ENCODE measurements around the gene CAPN11. TPM values are rescaled to one million over a fixed set of nuclear protein-coding genes. Genes with fewer than 3 reads are reported as not detected.
A peak's percentile ranks its signal among the peaks of the same experiment; 100 is the strongest.

CAPN11 gene
- total and polyA plus RNA-seq, 9 of the 15 experiments (the other 6 are each of a cell fraction or from before 2014, with no cell fraction given), result 0.03 to 0.61 (median 0.17) TPM; not detected in 1

GRCh38 chr6:44166591-44167184 is 8.1 kb downstream of the CAPN11 start:
- Histone ChIP-seq H3K4me2 (ENCODE audit: insufficient read depth, low read length) (peak overlapping the region; percentile 9), H3K9me1 (ENCODE audit: control insufficient read depth, insufficient read depth, low read length) (no peaks in the 10 kb centered on the region), H3K9me3 (replicated peaks; ENCODE audit: control insufficient read depth, insufficient read depth, low read depth, low read length) (no peaks in the 10 kb centered on the region), H2AFZ (ENCODE audit: low read depth, low read length) (peak overlapping the region; percentile 71), H3K4me1 (replicated peaks in 1 of 2; ENCODE audit: control insufficient read depth in 2 of 2, insufficient read depth in 2 of 2, low read length in 2 of 2) (peaks cover 5 to 18% of the 10 kb centered on the region in 2 experiments; a peak in 4 of 5 replicates), H3K9ac (ENCODE audit: insufficient read depth in 1 of 2, low read depth in 2 of 2, low read length in 2 of 2) (peak overlapping the region; percentile 22 to 63; a peak in 2 of 4 replicates), H3K4me3 (no peak overlapping the region), H4K20me1 (replicated peaks; ENCODE audit: control insufficient read depth, insufficient read depth, low read length) (no peaks in the 10 kb centered on the region), H3K27ac (ENCODE audit: extremely low read depth, low read depth, low read length) (no peak overlapping the region), H3K27me3 (ENCODE audit: control insufficient read depth in 2 of 2, insufficient read depth in 2 of 2, low read length in 2 of 2) (peaks cover 3 to 14% of the 10 kb centered on the region in 2 experiments; a peak in 3 of 5 replicates), H3K36me3 (ENCODE audit: control insufficient read depth, insufficient read depth, low read length) (no peaks in the 10 kb centered on the region), H3K79me2 (ENCODE audit: control insufficient read depth, insufficient read depth, low read length) (no peaks in the 10 kb centered on the region)
- ChIA-PET CTCF (ENCODE audit: low intra/inter-chr PET ratio) (no interaction called here), POLR2A (interaction anchor here (0.8 to 1.3 kb wide), 3 partner anchors 9 to 80 kb away, joined by 4 to 5 read pairs (median 4); partner anchors contain the start of gene HSP90AB1)
- 20% methylated on average over 13 of the region's 16 CpGs for WGBS (ENCODE audit: insufficient coverage, low coverage, missing lambda C conversion rate)
- ATAC-seq (peak; percentile 78), FAIRE-seq (no peak), DNase-seq (ENCODE audit: extremely low read depth in 1 of 4, low spot score in 3 of 4) (peak; percentile 51 to 70 (median 56))
- no TSS peak for BruUV-seq (replicated peaks)
- in situ Hi-C loops (cut with MboI) (no loop called here), intact Hi-C loops (cut with micrococcal nuclease) (no loop called here)
- TF ChIP-seq ZNF76 (CRISPR knock-in tag; IDR thresholded peaks at IDR 0.05; ENCODE audit: borderline replicate concordance) (no peak), VEZF1 (CRISPR knock-in tag; IDR thresholded peaks at IDR 0.05) (peak; percentile 31; the same call in 1 of the 2 replicates)
- TF ChIP-seq, protein P1, sequence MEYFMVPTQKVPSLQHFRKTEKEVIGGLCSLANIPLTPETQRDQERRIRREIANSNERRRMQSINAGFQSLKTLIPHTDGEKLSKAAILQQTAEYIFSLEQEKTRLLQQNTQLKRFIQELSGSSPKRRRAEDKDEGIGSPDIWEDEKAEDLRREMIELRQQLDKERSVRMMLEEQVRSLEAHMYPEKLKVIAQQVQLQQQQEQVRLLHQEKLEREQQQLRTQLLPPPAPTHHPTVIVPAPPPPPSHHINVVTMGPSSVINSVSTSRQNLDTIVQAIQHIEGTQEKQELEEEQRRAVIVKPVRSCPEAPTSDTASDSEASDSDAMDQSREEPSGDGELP (CRISPR knock-in tag; IDR thresholded peaks at IDR 0.05; ENCODE audit: borderline replicate concordance), result peak; percentile 60; the same call in 1 of the 2 replicates
- TF ChIP-seq, protein P2, sequence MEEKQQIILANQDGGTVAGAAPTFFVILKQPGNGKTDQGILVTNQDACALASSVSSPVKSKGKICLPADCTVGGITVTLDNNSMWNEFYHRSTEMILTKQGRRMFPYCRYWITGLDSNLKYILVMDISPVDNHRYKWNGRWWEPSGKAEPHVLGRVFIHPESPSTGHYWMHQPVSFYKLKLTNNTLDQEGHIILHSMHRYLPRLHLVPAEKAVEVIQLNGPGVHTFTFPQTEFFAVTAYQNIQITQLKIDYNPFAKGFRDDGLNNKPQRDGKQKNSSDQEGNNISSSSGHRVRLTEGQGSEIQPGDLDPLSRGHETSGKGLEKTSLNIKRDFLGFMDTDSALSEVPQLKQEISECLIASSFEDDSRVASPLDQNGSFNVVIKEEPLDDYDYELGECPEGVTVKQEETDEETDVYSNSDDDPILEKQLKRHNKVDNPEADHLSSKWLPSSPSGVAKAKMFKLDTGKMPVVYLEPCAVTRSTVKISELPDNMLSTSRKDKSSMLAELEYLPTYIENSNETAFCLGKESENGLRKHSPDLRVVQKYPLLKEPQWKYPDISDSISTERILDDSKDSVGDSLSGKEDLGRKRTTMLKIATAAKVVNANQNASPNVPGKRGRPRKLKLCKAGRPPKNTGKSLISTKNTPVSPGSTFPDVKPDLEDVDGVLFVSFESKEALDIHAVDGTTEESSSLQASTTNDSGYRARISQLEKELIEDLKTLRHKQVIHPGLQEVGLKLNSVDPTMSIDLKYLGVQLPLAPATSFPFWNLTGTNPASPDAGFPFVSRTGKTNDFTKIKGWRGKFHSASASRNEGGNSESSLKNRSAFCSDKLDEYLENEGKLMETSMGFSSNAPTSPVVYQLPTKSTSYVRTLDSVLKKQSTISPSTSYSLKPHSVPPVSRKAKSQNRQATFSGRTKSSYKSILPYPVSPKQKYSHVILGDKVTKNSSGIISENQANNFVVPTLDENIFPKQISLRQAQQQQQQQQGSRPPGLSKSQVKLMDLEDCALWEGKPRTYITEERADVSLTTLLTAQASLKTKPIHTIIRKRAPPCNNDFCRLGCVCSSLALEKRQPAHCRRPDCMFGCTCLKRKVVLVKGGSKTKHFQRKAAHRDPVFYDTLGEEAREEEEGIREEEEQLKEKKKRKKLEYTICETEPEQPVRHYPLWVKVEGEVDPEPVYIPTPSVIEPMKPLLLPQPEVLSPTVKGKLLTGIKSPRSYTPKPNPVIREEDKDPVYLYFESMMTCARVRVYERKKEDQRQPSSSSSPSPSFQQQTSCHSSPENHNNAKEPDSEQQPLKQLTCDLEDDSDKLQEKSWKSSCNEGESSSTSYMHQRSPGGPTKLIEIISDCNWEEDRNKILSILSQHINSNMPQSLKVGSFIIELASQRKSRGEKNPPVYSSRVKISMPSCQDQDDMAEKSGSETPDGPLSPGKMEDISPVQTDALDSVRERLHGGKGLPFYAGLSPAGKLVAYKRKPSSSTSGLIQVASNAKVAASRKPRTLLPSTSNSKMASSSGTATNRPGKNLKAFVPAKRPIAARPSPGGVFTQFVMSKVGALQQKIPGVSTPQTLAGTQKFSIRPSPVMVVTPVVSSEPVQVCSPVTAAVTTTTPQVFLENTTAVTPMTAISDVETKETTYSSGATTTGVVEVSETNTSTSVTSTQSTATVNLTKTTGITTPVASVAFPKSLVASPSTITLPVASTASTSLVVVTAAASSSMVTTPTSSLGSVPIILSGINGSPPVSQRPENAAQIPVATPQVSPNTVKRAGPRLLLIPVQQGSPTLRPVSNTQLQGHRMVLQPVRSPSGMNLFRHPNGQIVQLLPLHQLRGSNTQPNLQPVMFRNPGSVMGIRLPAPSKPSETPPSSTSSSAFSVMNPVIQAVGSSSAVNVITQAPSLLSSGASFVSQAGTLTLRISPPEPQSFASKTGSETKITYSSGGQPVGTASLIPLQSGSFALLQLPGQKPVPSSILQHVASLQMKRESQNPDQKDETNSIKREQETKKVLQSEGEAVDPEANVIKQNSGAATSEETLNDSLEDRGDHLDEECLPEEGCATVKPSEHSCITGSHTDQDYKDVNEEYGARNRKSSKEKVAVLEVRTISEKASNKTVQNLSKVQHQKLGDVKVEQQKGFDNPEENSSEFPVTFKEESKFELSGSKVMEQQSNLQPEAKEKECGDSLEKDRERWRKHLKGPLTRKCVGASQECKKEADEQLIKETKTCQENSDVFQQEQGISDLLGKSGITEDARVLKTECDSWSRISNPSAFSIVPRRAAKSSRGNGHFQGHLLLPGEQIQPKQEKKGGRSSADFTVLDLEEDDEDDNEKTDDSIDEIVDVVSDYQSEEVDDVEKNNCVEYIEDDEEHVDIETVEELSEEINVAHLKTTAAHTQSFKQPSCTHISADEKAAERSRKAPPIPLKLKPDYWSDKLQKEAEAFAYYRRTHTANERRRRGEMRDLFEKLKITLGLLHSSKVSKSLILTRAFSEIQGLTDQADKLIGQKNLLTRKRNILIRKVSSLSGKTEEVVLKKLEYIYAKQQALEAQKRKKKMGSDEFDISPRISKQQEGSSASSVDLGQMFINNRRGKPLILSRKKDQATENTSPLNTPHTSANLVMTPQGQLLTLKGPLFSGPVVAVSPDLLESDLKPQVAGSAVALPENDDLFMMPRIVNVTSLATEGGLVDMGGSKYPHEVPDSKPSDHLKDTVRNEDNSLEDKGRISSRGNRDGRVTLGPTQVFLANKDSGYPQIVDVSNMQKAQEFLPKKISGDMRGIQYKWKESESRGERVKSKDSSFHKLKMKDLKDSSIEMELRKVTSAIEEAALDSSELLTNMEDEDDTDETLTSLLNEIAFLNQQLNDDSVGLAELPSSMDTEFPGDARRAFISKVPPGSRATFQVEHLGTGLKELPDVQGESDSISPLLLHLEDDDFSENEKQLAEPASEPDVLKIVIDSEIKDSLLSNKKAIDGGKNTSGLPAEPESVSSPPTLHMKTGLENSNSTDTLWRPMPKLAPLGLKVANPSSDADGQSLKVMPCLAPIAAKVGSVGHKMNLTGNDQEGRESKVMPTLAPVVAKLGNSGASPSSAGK (IDR thresholded peaks at IDR 0.05), result 0 out of 2 replicates have a peak, but pooled peaks have one; percentile 9

Data from K562 (cell line).